RWPE2 (cell line): ENCODE data around the gene TEPSIN.

Source experiments
- ATAC-seq: fragments of 200-7000 bp; cut with Tn5 transposase; 3 replicates; pipeline ENCODE4 v1.9.1; 2021; ENCODE audit warnings: low read depth
- DNase-seq: peaks from one replicate; pipeline ENCODE4 v3.0.0-alpha.2; 2020; ENCODE audit warnings: low spot score
- H3K27ac ChIP-seq: fragments of 450-650 bp; 2 replicates; pipeline ENCODE4 v1.5.1; 2017; ENCODE audit warnings: mild to moderate bottlenecking; ENCODE audit not compliant: poor library complexity, severe bottlenecking
- H3K27me3 ChIP-seq: fragments of 250-450 bp; sonication (Bioruptor Pico); 2 replicates; pipeline ENCODE4 v1.5.1; 2021; ENCODE audit warnings: mild to moderate bottlenecking, moderate library complexity; ENCODE audit not compliant: insufficient read depth, poor library complexity, severe bottlenecking
- H3K36me3 ChIP-seq: fragments of 250-450 bp; sonication (Bioruptor Pico); 2 replicates; pipeline ENCODE4 v1.5.1; 2020; ENCODE audit warnings: low read depth, mild to moderate bottlenecking, moderate library complexity
- H3K4me1 ChIP-seq: fragments of 250-450 bp; sonication (Bioruptor Pico); 2 replicates; pipeline ENCODE4 v1.5.1; 2021; ENCODE audit warnings: mild to moderate bottlenecking, moderate library complexity; ENCODE audit not compliant: insufficient read depth, poor library complexity, severe bottlenecking
- H3K4me3 ChIP-seq: fragments of 250-450 bp; sonication (Bioruptor Pico); 2 replicates; pipeline ENCODE4 v1.5.1; 2021; ENCODE audit warnings: mild to moderate bottlenecking, moderate library complexity; ENCODE audit not compliant: severe bottlenecking
- H3K9me3 ChIP-seq: fragments of 250-450 bp; sonication (Bioruptor Pico); 2 replicates; pipeline ENCODE4 v1.5.1; 2021; ENCODE audit warnings: mild to moderate bottlenecking, moderate library complexity; ENCODE audit not compliant: severe bottlenecking
- TF ChIP-seq, protein P1 (sequence below): fragments of 450-650 bp; IDR thresholded peaks from one replicate; pipeline ENCODE4 v1.5.1; 2017; ENCODE audit warnings: mild to moderate bottlenecking, moderate library complexity; ENCODE audit not compliant: poor library complexity, severe bottlenecking

The TEPSIN gene, protein sequence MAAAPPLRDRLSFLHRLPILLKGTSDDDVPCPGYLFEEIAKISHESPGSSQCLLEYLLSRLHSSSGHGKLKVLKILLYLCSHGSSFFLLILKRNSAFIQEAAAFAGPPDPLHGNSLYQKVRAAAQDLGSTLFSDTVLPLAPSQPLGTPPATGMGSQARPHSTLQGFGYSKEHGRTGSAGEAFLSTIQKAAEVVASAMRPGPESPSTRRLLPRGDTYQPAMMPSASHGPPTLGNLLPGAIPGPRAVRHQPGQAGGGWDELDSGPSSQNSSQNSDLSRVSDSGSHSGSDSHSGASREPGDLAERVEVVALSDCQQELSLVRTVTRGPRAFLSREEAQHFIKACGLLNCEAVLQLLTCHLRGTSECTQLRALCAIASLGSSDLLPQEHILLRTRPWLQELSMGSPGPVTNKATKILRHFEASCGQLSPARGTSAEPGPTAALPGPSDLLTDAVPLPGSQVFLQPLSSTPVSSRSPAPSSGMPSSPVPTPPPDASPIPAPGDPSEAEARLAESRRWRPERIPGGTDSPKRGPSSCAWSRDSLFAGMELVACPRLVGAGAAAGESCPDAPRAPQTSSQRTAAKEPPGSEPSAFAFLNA

DNA sequence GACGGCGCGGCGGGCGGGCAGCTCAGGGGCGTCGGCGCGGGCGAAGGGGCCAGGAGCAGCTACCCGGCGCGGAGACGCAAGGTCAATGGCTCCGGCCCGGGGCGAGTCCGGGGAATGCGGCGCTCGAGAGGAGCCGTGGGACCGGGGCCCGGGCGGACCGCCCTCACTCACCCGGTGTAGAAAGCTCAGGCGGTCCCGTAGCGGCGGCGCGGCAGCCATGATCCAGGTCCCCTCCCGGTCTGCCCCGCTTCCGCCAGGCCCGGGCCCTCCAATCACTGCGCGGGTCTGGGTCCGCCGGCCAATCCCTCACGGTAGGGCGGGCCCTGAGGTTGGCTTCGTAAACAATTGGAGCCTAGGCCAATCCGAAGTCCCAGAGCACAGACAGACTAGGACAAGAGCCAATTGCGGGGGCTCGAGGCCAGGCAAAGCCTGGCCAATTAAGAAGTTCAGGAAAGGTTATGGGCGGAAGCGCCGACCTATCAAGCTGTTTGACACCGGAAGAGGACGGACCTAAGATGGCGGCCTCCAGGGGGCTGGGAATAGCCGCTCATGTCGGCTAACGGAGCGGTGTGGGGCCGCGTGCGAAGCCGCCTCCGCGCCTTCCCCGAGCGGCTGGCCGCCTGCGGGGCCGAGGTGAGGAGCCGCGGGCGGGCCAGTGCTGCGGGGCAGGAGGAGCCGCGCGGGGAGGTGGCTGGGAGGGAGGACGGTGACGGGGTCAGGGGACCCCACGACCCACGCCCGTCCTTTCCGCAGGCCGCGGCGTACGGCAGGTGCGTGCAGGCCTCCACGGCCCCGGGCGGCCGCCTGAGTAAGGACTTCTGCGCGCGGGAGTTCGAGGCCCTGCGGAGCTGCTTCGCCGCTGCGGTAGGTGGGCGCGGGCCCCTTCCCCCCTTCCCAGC, at the start of gene TEPSIN, which contains the start of gene NDUFAF8:
Gene TEPSIN (minus strand): TSS at position 241 of the 899 bp plus-strand sequence. CDS start 22 bp downstream, at position 219.
Gene NDUFAF8 (plus strand): TSS at position 504 of the 899 bp plus-strand sequence. CDS start 46 bp downstream, at position 550.
- no peaks in the 10 kb centered on the region for H3K4me1 ChIP-seq
- H3K4me3 ChIP-seq = peak within 1 kb of the TSS; percentile 97
- TF ChIP-seq, protein P1, sequence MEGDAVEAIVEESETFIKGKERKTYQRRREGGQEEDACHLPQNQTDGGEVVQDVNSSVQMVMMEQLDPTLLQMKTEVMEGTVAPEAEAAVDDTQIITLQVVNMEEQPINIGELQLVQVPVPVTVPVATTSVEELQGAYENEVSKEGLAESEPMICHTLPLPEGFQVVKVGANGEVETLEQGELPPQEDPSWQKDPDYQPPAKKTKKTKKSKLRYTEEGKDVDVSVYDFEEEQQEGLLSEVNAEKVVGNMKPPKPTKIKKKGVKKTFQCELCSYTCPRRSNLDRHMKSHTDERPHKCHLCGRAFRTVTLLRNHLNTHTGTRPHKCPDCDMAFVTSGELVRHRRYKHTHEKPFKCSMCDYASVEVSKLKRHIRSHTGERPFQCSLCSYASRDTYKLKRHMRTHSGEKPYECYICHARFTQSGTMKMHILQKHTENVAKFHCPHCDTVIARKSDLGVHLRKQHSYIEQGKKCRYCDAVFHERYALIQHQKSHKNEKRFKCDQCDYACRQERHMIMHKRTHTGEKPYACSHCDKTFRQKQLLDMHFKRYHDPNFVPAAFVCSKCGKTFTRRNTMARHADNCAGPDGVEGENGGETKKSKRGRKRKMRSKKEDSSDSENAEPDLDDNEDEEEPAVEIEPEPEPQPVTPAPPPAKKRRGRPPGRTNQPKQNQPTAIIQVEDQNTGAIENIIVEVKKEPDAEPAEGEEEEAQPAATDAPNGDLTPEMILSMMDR = no peak
- H3K36me3 ChIP-seq = peaks cover 17% of the 10 kb centered on the region
- H3K27me3 ChIP-seq = no peaks in the 10 kb centered on the region
- ATAC-seq = peak; percentile 97
- H3K27ac ChIP-seq = peak within 1 kb of the TSS; percentile 67
- H3K9me3 ChIP-seq = no peaks in the 10 kb centered on the region
- peak; percentile 98 for DNase-seq

DNA sequence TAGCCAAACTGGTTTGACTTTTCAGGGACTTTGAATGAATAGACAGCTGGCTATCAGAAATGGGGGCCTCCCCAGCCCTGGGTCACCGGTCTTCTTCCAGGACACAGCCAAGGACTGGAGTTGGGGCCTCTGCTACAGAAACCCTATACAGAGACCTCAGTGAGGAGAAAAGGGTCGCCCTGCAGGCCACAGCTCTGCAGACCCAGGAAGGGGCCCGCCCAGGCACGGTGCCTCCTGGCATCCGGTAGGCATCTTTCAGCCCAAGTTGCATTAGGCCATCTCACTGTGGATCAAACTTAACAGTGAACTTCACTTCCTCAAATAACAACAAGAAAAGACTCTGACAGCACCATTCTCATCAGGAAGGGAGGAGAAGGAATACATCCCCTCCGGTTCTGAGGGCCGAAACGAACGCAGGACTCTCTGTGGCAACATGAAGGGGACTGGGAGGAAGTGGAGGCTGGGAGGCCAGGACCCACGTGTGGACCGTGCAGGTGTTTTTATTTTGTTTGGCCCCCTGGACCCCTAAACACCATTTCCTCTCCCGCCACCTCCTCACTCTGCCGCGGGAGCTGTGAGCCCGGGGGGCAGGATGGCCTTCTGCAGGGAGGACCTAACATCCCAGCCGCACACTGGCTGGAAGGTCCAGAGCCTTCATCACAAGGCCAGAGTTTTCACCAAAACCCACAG, 49.0 kb upstream of the TEPSIN start:
- no peak for DNase-seq
- H3K27ac ChIP-seq = no peak overlapping the region
- H3K36me3 ChIP-seq = peaks cover 48% of the 10 kb centered on the region
- H3K27me3 ChIP-seq = no peaks in the 10 kb centered on the region
- TF ChIP-seq, protein P1 = no peak
- no peaks in the 10 kb centered on the region for H3K9me3 ChIP-seq
- peaks cover 4% of the 10 kb centered on the region for H3K4me1 ChIP-seq
- no peak overlapping the region for H3K4me3 ChIP-seq
- no peak for ATAC-seq

DNA sequence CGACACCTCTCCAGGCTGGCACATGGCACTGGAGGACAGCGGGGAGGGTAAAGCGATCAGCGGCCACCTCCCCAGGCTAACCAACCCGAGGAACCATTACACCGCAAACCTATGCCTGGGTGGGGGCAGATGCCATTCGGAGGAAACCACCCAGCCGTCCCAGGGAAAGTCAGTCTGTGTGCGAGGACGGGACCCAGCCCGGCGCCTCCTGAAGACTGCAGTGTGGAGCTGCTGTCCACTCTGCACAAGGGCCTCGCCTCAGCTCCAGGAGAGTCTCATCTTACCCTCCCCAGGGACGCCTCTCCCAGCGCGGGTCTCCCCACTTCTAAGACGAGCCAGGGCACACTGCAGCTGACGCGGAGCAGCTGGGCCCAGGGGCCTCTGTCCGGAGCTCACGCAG, 48.3 kb upstream of the TEPSIN start:
- Histone ChIP-seq H3K4me3 (no peak overlapping the region), H3K27ac (no peak overlapping the region), H3K4me1 (no peaks in the 10 kb centered on the region), H3K36me3 (peaks cover 48% of the 10 kb centered on the region), H3K27me3 (no peaks in the 10 kb centered on the region), H3K9me3 (no peaks in the 10 kb centered on the region)
- DNase-seq = no peak
- no peak for ATAC-seq
- TF ChIP-seq, protein P1 = no peak

DNA sequence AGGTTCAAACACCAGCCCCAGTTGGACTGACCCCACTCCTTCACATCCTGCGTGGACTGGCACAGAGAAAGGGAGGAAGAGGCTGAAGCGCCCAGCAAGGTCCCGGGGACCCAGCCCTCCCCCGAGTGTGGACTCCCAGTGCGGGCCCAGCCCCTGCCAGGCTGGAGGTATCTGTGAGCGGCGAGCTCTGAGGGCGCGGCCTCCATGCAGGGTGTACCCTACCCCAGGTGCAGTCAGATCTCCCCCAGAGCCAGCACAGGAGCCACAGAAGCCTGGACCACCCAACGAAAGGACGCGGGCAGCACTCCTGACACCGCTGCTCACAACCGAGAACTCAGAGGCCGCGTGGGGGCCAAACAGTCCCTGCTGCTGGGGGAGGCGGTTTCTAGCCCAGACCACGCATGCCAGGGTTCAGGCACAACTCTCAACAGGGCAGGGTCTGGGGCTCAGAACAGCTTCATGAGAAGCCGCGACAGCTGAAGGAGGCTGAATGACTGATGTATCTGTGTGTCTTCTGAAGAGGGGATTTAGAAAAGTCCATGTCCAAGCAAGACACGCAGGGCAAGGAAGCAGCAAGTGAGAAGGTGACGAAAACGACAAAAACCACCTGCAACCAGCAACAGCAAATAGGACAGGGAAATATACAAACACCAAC, 47.8 kb upstream of the TEPSIN start:
- H3K4me3 ChIP-seq = no peak overlapping the region
- ATAC-seq = no peak

More for the DNA sequence above, 47.8 kb upstream of the TEPSIN start:
- no peak overlapping the region for H3K27ac ChIP-seq
- DNase-seq = no peak
- peaks cover 52% of the 10 kb centered on the region for H3K36me3 ChIP-seq
- H3K4me1 ChIP-seq = no peaks in the 10 kb centered on the region
- TF ChIP-seq, protein P1 = no peak
- H3K9me3 ChIP-seq = no peaks in the 10 kb centered on the region
- H3K27me3 ChIP-seq = no peaks in the 10 kb centered on the region
